ENCODE results near the gene HSP90AB1. TPM values are rescaled to one million over a fixed set of nuclear protein-coding genes. Genes with fewer than 3 reads are reported as not detected.

The HSP90AB1 gene
- 888 and 963 TPM in 2 replicates for total RNA-seq

GRCh38 chr6:44246663-44247337, at the start of gene HSP90AB1:
HSP90AB1 (plus strand) TSS chr6:44247101; CDS start chr6:44248630, 1,529 bp downstream.

GRCh38 chr6:44216677-44217331, 30.1 kb upstream of the HSP90AB1 start, which contains the start of gene MYMX:
MYMX (plus strand) TSS chr6:44216926; CDS start chr6:44217472, 546 bp downstream.

GRCh38 chr6:44223319-44224028, 23.4 kb upstream of the HSP90AB1 start, which contains the start of gene SLC29A1:
SLC29A1 (plus strand) TSS chr6:44223595; CDS start chr6:44227314, 3,719 bp downstream.

GRCh38 chr6:44257025-44257752, 10.3 kb downstream of the HSP90AB1 start, which contains the start of gene SLC35B2:
SLC35B2 (minus strand) TSS chr6:44257528; CDS start chr6:44257410, 118 bp downstream.

GRCh38 chr6:44265007-44265721, 18.3 kb downstream of the HSP90AB1 start, which contains the start of gene NFKBIE:
NFKBIE (minus strand) TSS chr6:44265551; CDS start chr6:44265346, 205 bp downstream.

GRCh38 chr6:44269921-44270525, 23.1 kb downstream of the HSP90AB1 start, which contains the start of gene TMEM151B:
TMEM151B (plus strand) TSS chr6:44270450; CDS start chr6:44270743, 293 bp downstream.

Other genes starting within 250 kb of the HSP90AB1 start
- 83.2 and 136 TPM in 2 replicates for gene MRPL14, start 119.6 kb upstream of the HSP90AB1 start, total RNA-seq
- gene TMEM63B, start 119.5 kb upstream of the HSP90AB1 start, total RNA-seq, result 12.7 and 19.3 TPM in 2 replicates
- gene CAPN11, start 88.3 kb upstream of the HSP90AB1 start, total RNA-seq, result 3.0 and 4.2 TPM in 2 replicates
- gene MYMX, start 30.2 kb upstream of the HSP90AB1 start, total RNA-seq, result under 0.01 TPM in 1 of 2 replicates, not detected in the other
- 51.7 and 68.9 TPM in 2 replicates for gene SLC29A1, start 23.5 kb upstream of the HSP90AB1 start, total RNA-seq
- 47.3 and 59.8 TPM in 2 replicates for gene SLC35B2, start 10.4 kb downstream of the HSP90AB1 start, total RNA-seq
- gene NFKBIE, start 18.4 kb downstream of the HSP90AB1 start, total RNA-seq, result 10.4 and 28.7 TPM in 2 replicates
- under 0.01 TPM in 1 of 2 replicates, not detected in the other for gene TMEM151B, start 23.3 kb downstream of the HSP90AB1 start, total RNA-seq
- gene AARS2, start 66.2 kb downstream of the HSP90AB1 start, total RNA-seq, result 17.9 and 21.7 TPM in 2 replicates
- gene SPATS1, start 95.5 kb downstream of the HSP90AB1 start, total RNA-seq, result not detected in 2 replicates
- 22.7 and 28.0 TPM in 2 replicates for gene CDC5L, start 140.6 kb downstream of the HSP90AB1 start, total RNA-seq